ENCODE data around the gene HOXB3.

Gene HOXB3

GRCh38 chr17:48611681-48612455, 21.8 kb upstream of the HOXB3 start:
- DNase-seq: peak; percentile 63

GRCh38 chr17:48611213-48611612, 21.2 kb upstream of the HOXB3 start:
- no peak for DNase-seq

GRCh38 chr17:48610282-48611211, 20.5 kb upstream of the HOXB3 start, which contains the start of gene HOXB7:
Gene HOXB7, minus strand, starts transcription at chr17:48611017. Its CDS starts 99 bp downstream, at chr17:48610918.
- peak; percentile 45 for DNase-seq

- DNase-seq: no peak
These were observed 19.8 kb upstream of the HOXB3 start for GRCh38 chr17:48609759-48610281.

GRCh38 chr17:48609033-48609432, 19.0 kb upstream of the HOXB3 start:
- DNase-seq: no peak

GRCh38 chr17:48608494-48608834, 18.4 kb upstream of the HOXB3 start:
- no peak for DNase-seq

- DNase-seq: no peak
These were observed 17.0 kb upstream of the HOXB3 start for GRCh38 chr17:48606892-48607614.

- no peak for DNase-seq
These were observed 16.2 kb upstream of the HOXB3 start for GRCh38 chr17:48605991-48606891.

GRCh38 chr17:48605409-48605919, 15.4 kb upstream of the HOXB3 start:
- no peak for DNase-seq

- DNase-seq: no peak
These were observed 14.8 kb upstream of the HOXB3 start, which contains the start of gene HOXB6 for GRCh38 chr17:48604770-48605329. Gene HOXB6, minus strand, starts transcription at chr17:48604986. Its CDS starts 6,836 bp downstream, at chr17:48598150.

GRCh38 chr17:48603959-48604769, 14.1 kb upstream of the HOXB3 start:
- DNase-seq: peak; percentile 24

- DNase-seq: no peak
These were observed 11.7 kb upstream of the HOXB3 start for GRCh38 chr17:48601539-48602425.

- DNase-seq: no peak
These were observed 11.1 kb upstream of the HOXB3 start for GRCh38 chr17:48601207-48601538.

GRCh38 chr17:48600244-48601098, 10.4 kb upstream of the HOXB3 start:
- DNase-seq: peak; percentile 47

GRCh38 chr17:48599354-48599753, 9.3 kb upstream of the HOXB3 start:
- no peak for DNase-seq

- no peak for DNase-seq
These were observed 8.7 kb upstream of the HOXB3 start for GRCh38 chr17:48598736-48599135.

GRCh38 chr17:48597778-48598631, 8.0 kb upstream of the HOXB3 start:
- DNase-seq: peak; percentile 54

GRCh38 chr17:48597528-48597777, 7.4 kb upstream of the HOXB3 start:
- no peak for DNase-seq
